ENCODE results near the gene PDE6D.

PDE6D gene

GRCh38 chr2:231725476-231725875 lies 55.6 kb downstream of the PDE6D start:
- no peak for FAIRE-seq
- DNase-seq (ENCODE audit: insufficient read length, low spot score) = no peak
- TF ChIP-seq POLR2AphosphoS5 (IDR thresholded peaks at IDR 0.05; ENCODE audit: low read depth, low read length) (no peak), TAF1 (IDR thresholded peaks at IDR 0.05; ENCODE audit: low read depth, low read length) (no peak), SPI1 (IDR thresholded peaks at IDR 0.05; ENCODE audit: low read depth, low read length) (no peak), POU2F2 (IDR thresholded peaks at IDR 0.05; ENCODE audit: low read depth, low read length) (no peak), PAX5 (IDR thresholded peaks at IDR 0.05; ENCODE audit: insufficient read depth, low read length, severe bottlenecking) (no peak), POLR2A (IDR thresholded peaks at IDR 0.05; ENCODE audit: low read depth, low read length) (no peak)

GRCh38 chr2:231722721-231723307 lies 58.3 kb downstream of the PDE6D start:
- no peak for DNase-seq (ENCODE audit: insufficient read length, low spot score)
- no peak for TF ChIP-seq TAF1 (IDR thresholded peaks at IDR 0.05; ENCODE audit: low read depth, low read length)
- TF ChIP-seq POLR2AphosphoS5 (IDR thresholded peaks at IDR 0.05; ENCODE audit: low read depth, low read length) = no peak
- TF ChIP-seq PAX5 (IDR thresholded peaks at IDR 0.05; ENCODE audit: insufficient read depth, low read length, severe bottlenecking) = no peak
- no peak for TF ChIP-seq SPI1 (IDR thresholded peaks at IDR 0.05; ENCODE audit: low read depth, low read length)
- TF ChIP-seq POU2F2 (IDR thresholded peaks at IDR 0.05; ENCODE audit: low read depth, low read length) = no peak
- TF ChIP-seq POLR2A (IDR thresholded peaks at IDR 0.05; ENCODE audit: low read depth, low read length) = no peak
- FAIRE-seq = no peak

GRCh38 chr2:231720987-231721966 lies 59.8 kb downstream of the PDE6D start:
- TF ChIP-seq SPI1 (IDR thresholded peaks at IDR 0.05; ENCODE audit: low read depth, low read length) = peak; percentile 98
- TF ChIP-seq PAX5 (IDR thresholded peaks at IDR 0.05; ENCODE audit: insufficient read depth, low read length, severe bottlenecking) = no peak
- FAIRE-seq (peak; percentile 94), DNase-seq (ENCODE audit: insufficient read length, low spot score) (no peak)

GRCh38 chr2:231720292-231720986 lies 60.6 kb downstream of the PDE6D start:
- DNase-seq (ENCODE audit: insufficient read length, low spot score) = no peak
- TF ChIP-seq TAF1 (IDR thresholded peaks at IDR 0.05; ENCODE audit: low read depth, low read length) (no peak), POLR2AphosphoS5 (IDR thresholded peaks at IDR 0.05; ENCODE audit: low read depth, low read length) (no peak), POU2F2 (IDR thresholded peaks at IDR 0.05; ENCODE audit: low read depth, low read length) (no peak), SPI1 (IDR thresholded peaks at IDR 0.05; ENCODE audit: low read depth, low read length) (no peak), PAX5 (IDR thresholded peaks at IDR 0.05; ENCODE audit: insufficient read depth, low read length, severe bottlenecking) (no peak), POLR2A (IDR thresholded peaks at IDR 0.05; ENCODE audit: low read depth, low read length) (no peak)
- FAIRE-seq = no peak

- DNase-seq (ENCODE audit: insufficient read length, low spot score) = no peak
- no peak for TF ChIP-seq TAF1 (IDR thresholded peaks at IDR 0.05; ENCODE audit: low read depth, low read length)
- no peak for TF ChIP-seq POLR2AphosphoS5 (IDR thresholded peaks at IDR 0.05; ENCODE audit: low read depth, low read length)
- TF ChIP-seq POU2F2 (IDR thresholded peaks at IDR 0.05; ENCODE audit: low read depth, low read length) = no peak
- TF ChIP-seq POLR2A (IDR thresholded peaks at IDR 0.05; ENCODE audit: low read depth, low read length) = no peak
- no peak for FAIRE-seq
These were observed 62.3 kb downstream of the PDE6D start for GRCh38 chr2:231718799-231719198.

- peak; percentile 66 for FAIRE-seq
- no peak for DNase-seq (ENCODE audit: insufficient read length, low spot score)
- peak; percentile 28; the same call in 1 of the 2 replicates for TF ChIP-seq SPI1 (IDR thresholded peaks at IDR 0.05; ENCODE audit: low read depth, low read length)
- TF ChIP-seq POU2F2 (IDR thresholded peaks at IDR 0.05; ENCODE audit: low read depth, low read length) = no peak
- TF ChIP-seq PAX5 (IDR thresholded peaks at IDR 0.05; ENCODE audit: insufficient read depth, low read length, severe bottlenecking) = no peak
- no peak for TF ChIP-seq TAF1 (IDR thresholded peaks at IDR 0.05; ENCODE audit: low read depth, low read length)
These were observed 63.6 kb downstream of the PDE6D start for GRCh38 chr2:231717281-231718171.

- FAIRE-seq = no peak
- TF ChIP-seq POLR2AphosphoS5 (IDR thresholded peaks at IDR 0.05; ENCODE audit: low read depth, low read length) = no peak
- no peak for TF ChIP-seq PAX5 (IDR thresholded peaks at IDR 0.05; ENCODE audit: insufficient read depth, low read length, severe bottlenecking)
- TF ChIP-seq POLR2A (IDR thresholded peaks at IDR 0.05; ENCODE audit: low read depth, low read length) = no peak
- no peak for TF ChIP-seq SPI1 (IDR thresholded peaks at IDR 0.05; ENCODE audit: low read depth, low read length)
- TF ChIP-seq POU2F2 (IDR thresholded peaks at IDR 0.05; ENCODE audit: low read depth, low read length) = no peak
- TF ChIP-seq TAF1 (IDR thresholded peaks at IDR 0.05; ENCODE audit: low read depth, low read length) = no peak
- DNase-seq (ENCODE audit: insufficient read length, low spot score) = no peak
These were observed 64.3 kb downstream of the PDE6D start for GRCh38 chr2:231716666-231717280.

GRCh38 chr2:231715988-231716616 lies 65.0 kb downstream of the PDE6D start:
- TF ChIP-seq SPI1 (IDR thresholded peaks at IDR 0.05; ENCODE audit: low read depth, low read length) (no peak), TAF1 (IDR thresholded peaks at IDR 0.05; ENCODE audit: low read depth, low read length) (no peak), POU2F2 (IDR thresholded peaks at IDR 0.05; ENCODE audit: low read depth, low read length) (no peak), POLR2AphosphoS5 (IDR thresholded peaks at IDR 0.05; ENCODE audit: low read depth, low read length) (no peak), POLR2A (IDR thresholded peaks at IDR 0.05; ENCODE audit: low read depth, low read length) (no peak), PAX5 (IDR thresholded peaks at IDR 0.05; ENCODE audit: insufficient read depth, low read length, severe bottlenecking) (no peak)
- no peak for DNase-seq (ENCODE audit: insufficient read length, low spot score)
- no peak for FAIRE-seq

All from GM12891 (cell line).